HG02642 (cell line): ENCODE measurements around the gene SMTN.
"Not testable (repeated sequence)": the region's sequence is repeated elsewhere in the genome, so short reads cannot be mapped to it uniquely, and the experiment has no call there.

Experiments
- ATAC-seq: cut with Tn5 transposase; IDR thresholded peaks from one replicate; pipeline ENCODE4 v1.9.1; 2021; ENCODE audit warnings: mild to moderate bottlenecking; ENCODE audit not compliant: unreplicated experiment, poor library complexity

SMTN gene

GRCh38 chr22:31080848-31081649 lies at the start of gene SMTN:
Gene SMTN (plus strand): TSS chr22:31081318. CDS start chr22:31083259, 1,941 bp downstream.
- ATAC-seq = peak; percentile 74

GRCh38 chr22:31036671-31037550 lies 44.2 kb upstream of the SMTN start:
- no peak for ATAC-seq

GRCh38 chr22:31038686-31039085 lies 42.4 kb upstream of the SMTN start:
- no peak for ATAC-seq

GRCh38 chr22:31039393-31039792 lies 41.7 kb upstream of the SMTN start:
- no peak for ATAC-seq

GRCh38 chr22:31040542-31041398 lies 40.3 kb upstream of the SMTN start:
- no peak for ATAC-seq

- no peak for ATAC-seq
These were observed 36.8 kb upstream of the SMTN start for GRCh38 chr22:31044262-31044861.

GRCh38 chr22:31045900-31046538 lies 35.1 kb upstream of the SMTN start:
- no peak for ATAC-seq

GRCh38 chr22:31046539-31047226 lies 34.4 kb upstream of the SMTN start:
- no peak for ATAC-seq

GRCh38 chr22:31048570-31048969 lies 32.5 kb upstream of the SMTN start:
- ATAC-seq = no peak

GRCh38 chr22:31049815-31050420 lies 31.2 kb upstream of the SMTN start:
- no peak for ATAC-seq

GRCh38 chr22:31055117-31055634 lies 25.9 kb upstream of the SMTN start:
- ATAC-seq = no peak

- ATAC-seq = no peak
These were observed 25.4 kb upstream of the SMTN start for GRCh38 chr22:31055635-31056159.

- ATAC-seq = no peak
These were observed 24.0 kb upstream of the SMTN start for GRCh38 chr22:31056986-31057599.

GRCh38 chr22:31059663-31060062 lies 21.5 kb upstream of the SMTN start:
- not testable (repeated sequence) for ATAC-seq

- ATAC-seq = no peak
These were observed 18.4 kb upstream of the SMTN start for GRCh38 chr22:31062566-31063230.

GRCh38 chr22:31064369-31064768 lies 16.7 kb upstream of the SMTN start:
- no peak for ATAC-seq

- ATAC-seq = no peak
These were observed 12.1 kb upstream of the SMTN start for GRCh38 chr22:31068970-31069369.
